NCI-H774 (cell line): ENCODE measurements around the gene PUM1.
A peak's percentile ranks its signal among the peaks of the same experiment; 100 is the strongest.

Source experiments
- DNase-seq: peaks from one replicate; lab custom pipeline; 2025; lab: John Stamatoyannopoulos, UW

Gene PUM1

GRCh38 chr1:30892671-30893073, 172.8 kb downstream of the PUM1 start:
- no peak for DNase-seq

GRCh38 chr1:30891227-30891552, 174.3 kb downstream of the PUM1 start:
- DNase-seq = no peak

- DNase-seq = no peak
Observed at GRCh38 chr1:30890502-30891226, 174.9 kb downstream of the PUM1 start.

GRCh38 chr1:30889511-30889910, 176.0 kb downstream of the PUM1 start:
- no peak for DNase-seq

- DNase-seq = no peak
Observed at GRCh38 chr1:30888975-30889374, 176.5 kb downstream of the PUM1 start.

GRCh38 chr1:30888391-30888790, 177.1 kb downstream of the PUM1 start:
- DNase-seq = no peak

- DNase-seq = no peak
Observed at GRCh38 chr1:30887485-30888315, 177.8 kb downstream of the PUM1 start.

GRCh38 chr1:30886710-30887428, 178.6 kb downstream of the PUM1 start:
- peak; percentile 78 for DNase-seq

- DNase-seq = no peak
Observed at GRCh38 chr1:30885570-30886522, 179.7 kb downstream of the PUM1 start.

- DNase-seq = no peak
Observed at GRCh38 chr1:30884723-30885122, 180.8 kb downstream of the PUM1 start.

- no peak for DNase-seq
Observed at GRCh38 chr1:30883389-30884172, 181.9 kb downstream of the PUM1 start.

GRCh38 chr1:30882678-30883388, 182.7 kb downstream of the PUM1 start:
- DNase-seq = no peak
